CD4-positive, alpha-beta T cell treated with Interleukin-15 for 1 hour (primary cell): Measurements from ENCODE around the gene CCDC149.

Source experiments
- DNase-seq: peaks from one replicate; pipeline ENCODE4 v3.0.0-alpha.2; 2020

Gene CCDC149

GRCh38 chr4:24799196-24799543 lies 113.7 kb downstream of the CCDC149 start:
- DNase-seq, result no peak

GRCh38 chr4:24798036-24798610 lies 114.7 kb downstream of the CCDC149 start:
- no peak for DNase-seq

DNA sequence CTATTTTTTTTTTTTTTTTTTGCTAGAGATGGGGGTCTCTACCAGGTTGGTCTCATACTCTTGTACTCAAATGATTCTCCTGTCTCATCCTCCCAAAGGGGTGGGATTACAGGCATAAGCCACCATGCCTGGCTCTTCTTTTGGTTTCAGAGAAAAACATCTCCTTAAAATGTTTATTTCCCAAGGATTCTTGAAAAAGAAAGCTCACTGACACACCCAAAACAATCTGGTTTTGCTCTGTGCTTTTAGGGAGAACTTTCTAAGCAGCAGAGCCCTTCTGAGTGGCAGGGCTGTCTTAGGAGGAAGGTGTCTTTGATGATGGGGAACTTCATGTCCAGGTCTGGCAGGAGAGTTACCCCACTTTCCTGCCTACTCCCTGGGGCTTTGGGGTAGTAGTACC lies 116.2 kb downstream of the CCDC149 start:
- no peak for DNase-seq

- no peak for DNase-seq
These were observed 117.0 kb downstream of the CCDC149 start for GRCh38 chr4:24795666-24796381.

GRCh38 chr4:24794916-24795665 lies 117.8 kb downstream of the CCDC149 start, which contains the start of gene SOD3:
Gene SOD3 (plus strand): TSS chr4:24795573. CDS start chr4:24799522, 3,949 bp downstream.
- no peak for DNase-seq

- no peak for DNase-seq
These were observed 118.4 kb downstream of the CCDC149 start for GRCh38 chr4:24794480-24794879.

DNA sequence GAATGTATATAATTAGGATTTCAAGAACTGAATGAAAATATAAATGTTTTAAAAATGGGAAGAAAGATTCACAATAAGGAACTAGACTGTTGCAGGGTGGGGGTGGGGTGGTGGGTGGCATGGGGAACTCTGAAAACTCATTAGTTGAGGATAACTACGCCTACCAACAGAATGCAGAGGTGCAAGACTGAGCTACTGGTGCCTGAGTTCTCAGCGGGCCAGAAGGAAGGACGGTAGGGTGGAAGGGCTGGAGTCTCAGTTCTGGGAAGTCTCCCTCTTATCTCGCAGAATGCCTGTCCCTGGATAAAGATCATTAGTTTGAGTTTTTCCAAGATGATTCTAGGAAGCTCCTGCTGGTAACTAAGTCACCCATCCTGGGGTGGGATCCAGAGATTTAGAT lies 118.8 kb downstream of the CCDC149 start:
- DNase-seq, result no peak

GRCh38 chr4:24793219-24794005 lies 119.4 kb downstream of the CCDC149 start:
- DNase-seq, result no peak

DNA sequence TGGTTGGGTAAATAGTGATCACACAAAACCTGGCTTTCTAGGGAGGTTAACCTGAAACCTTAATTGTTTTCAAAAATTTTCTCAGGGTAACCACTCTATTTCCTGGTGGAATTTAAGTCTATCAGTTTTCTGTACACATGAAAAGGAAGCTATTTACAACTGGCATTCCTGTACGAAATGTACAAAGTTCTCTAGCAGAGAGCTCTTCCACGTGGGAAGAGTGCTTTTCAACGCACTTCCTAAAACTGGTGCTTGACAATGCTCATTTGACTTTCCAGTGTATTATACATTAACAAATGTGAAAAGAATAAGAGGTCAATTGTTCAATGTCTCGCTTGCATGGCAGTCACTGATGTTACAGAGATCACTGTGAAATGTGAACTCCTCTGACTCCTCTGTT lies 120.3 kb downstream of the CCDC149 start:
- no peak for DNase-seq

GRCh38 chr4:24791043-24791442 lies 121.8 kb downstream of the CCDC149 start:
- DNase-seq, result no peak

DNA sequence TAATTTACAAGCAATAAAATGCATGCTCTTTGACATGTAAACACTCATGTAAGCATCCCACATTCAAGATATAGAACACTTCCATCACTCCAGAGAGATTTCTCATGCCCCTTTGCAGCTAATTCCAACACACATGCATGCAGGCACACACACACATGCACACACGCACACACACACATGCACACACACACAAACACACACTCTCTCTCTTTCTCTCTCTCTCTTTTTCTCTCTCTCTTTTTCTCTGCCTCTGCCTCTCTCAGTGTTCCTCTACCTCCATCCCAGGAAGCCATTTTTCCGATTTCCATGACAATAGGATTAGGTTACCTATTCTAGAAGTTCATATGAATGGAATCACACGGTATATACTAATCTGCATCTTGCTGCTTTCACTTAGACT lies 129.3 kb downstream of the CCDC149 start:
- DNase-seq, result no peak

DNA sequence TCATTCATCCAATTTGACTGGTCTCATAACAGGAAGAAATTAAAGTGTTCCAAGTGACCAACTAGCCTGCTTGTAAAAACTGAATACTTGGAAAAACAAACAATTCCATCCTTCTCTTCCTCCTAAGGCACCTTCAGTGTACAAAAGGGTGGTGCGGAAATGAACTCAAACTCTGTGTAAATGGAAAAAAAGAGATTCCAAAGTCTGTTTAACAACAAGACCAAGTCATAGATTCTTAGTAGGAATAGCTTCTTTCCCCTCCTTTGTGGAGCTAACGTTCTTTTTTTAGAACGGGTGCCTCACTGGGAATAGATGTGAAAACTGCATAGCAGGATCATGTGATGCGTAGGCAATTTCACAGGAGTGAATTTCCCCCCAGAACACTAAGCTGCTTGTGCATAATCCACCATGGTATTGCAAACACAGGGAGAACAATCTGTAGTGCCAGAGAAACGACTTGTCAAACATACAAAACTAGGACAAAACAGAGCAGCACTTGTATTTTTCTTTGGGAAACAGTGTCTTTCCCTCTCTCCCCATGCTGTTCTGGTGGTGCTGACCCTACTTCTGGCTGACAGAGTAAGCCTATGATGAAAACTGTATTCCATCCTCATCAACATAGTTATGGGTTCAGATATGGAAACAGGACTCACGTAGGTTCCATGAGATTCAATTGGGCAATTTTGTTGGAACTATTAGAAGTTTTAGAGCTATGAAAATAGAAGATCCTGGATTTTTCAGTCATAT lies 130.7 kb downstream of the CCDC149 start:
- DNase-seq, result no peak

DNA sequence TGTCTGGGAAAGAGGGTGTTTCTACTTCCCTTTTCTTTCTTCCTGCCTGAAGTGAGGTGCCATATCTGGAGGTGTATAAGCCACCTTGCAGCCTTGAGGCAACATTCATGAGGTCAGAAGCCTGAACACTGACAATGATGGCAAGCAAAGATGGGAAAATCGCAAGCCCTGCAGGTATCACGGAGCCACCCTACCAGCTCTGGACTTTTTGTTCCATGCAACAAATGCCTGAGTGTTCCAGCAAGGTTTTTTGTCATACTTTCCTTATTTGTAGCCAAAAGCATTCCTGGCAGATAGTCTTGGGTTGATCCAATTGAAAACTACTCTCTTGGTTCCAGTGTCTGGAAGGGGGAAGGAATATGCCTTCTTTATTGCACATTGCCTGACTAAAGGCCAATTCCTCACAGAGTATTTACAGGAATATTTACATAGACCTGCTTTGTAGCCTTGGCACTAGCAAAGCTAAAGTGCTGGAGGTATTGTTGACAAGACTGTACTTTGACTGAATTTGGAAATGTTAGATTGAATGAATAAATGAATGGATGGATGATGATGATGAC lies 131.8 kb downstream of the CCDC149 start:
- DNase-seq, result no peak

DNA sequence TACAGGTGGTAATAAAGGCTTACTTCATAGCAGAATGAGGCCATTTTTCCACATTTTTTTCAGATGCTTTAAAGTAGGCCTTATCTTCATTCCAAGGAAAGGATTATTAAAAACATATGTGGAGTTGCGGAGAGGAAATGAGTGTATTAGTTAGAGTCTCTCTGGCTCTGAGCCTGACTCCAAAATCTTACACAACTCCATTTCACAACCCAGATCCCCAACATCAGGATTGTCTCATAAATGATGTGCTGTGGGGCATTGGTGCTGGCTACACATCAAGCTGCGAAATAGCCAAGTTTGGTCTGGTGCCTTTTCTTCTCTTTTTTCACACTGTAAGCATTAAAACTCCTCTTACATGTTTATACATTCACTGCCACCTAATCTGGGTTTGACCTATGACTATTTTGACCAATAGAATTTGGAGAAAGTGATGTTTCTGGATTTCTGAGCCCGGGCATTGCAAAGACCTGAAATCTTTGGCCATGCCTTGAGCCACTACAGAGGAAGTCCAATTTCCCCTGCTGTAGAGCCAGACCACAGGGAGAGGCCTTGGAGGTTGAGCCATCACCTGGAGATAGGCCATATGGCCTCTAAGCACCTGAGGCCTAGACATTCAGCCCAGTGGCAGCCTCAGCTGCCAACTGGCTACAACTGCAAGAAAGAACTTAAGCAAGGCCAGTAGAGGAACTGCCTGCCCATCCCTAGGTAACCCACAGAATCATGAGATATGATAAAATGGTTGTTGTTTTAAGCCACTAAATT lies 134.2 kb downstream of the CCDC149 start:
- DNase-seq, result no peak

- no peak for DNase-seq
These were observed 135.0 kb downstream of the CCDC149 start for GRCh38 chr4:24777536-24778463.

DNA sequence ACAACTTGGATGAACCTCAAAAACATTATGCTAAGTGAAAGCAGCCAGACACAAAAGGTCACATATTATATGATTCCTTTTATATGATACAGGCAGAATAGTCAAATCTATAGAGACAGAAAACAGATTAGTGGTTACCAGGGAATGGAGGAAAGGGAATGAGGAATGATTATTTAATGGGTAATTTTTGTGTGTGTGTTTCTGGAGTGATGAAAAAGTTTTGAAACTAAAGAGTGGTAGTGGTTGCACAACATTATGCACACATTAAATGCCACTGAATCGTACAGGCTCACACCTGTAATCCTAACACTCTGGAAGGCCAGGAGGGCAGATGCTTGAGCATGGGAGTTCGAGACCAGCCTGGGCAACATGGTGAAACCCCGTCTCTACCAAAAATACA lies 137.1 kb downstream of the CCDC149 start:
- no peak for DNase-seq

- no peak for DNase-seq
These were observed 137.7 kb downstream of the CCDC149 start for GRCh38 chr4:24775032-24775605.

DNA sequence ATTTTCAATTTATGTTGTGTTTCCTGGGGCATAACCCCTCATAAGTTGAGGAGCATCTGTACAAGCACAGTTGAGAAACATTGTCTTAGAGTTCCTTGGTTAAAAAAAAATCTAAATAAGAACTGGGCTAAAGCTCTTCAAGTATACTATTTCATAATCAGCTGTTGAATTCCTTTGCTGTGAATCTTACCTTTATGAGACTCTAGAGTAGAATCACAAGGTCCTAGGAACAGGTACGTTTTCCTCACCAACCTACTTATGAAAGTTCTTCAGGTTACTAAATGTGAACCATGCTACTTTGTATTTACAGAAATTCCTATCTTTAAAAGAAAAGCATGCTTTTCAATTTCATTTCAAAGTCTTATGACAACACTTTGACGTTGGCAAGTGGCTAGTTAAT lies 138.4 kb downstream of the CCDC149 start:
- DNase-seq, result no peak

DNA sequence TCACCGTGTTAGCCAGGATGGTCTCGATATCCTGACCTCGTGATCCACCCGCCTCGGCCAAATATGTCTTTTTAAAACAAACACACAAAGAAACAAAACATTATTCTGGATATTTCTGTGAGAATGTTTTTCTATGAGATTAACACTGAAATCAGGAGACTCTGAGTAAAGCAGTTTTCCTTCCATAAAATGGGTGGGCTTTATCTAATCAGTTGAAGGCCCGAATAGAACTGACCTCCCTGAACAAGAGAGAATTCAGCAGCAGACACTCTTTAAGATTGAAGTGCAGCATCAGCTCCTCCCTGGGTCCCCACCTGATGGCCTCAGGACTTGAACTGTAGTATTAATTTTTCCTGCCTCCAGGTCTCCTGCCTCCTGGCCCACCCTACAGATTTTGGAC lies 139.9 kb downstream of the CCDC149 start:
- DNase-seq, result no peak
